Neural progenitor cell (in vitro differentiated cells): ENCODE data around the gene PITPNM3.

ENCODE experiments used
- CTCF ChIP-seq: fragments of 200-600 bp; sonication (generic); IDR thresholded peaks from 2 replicates; pipeline ENCODE4 v1.5.1; 2017; ENCODE audit warnings: antibody characterized with exemption, mild to moderate bottlenecking
- EZH2 ChIP-seq: fragments of 200-600 bp; sonication (generic); IDR thresholded peaks from 2 replicates; pipeline ENCODE4 v1.6.1; 2017; ENCODE audit warnings: antibody characterized with exemption, mild to moderate bottlenecking, moderate library complexity

DNA sequence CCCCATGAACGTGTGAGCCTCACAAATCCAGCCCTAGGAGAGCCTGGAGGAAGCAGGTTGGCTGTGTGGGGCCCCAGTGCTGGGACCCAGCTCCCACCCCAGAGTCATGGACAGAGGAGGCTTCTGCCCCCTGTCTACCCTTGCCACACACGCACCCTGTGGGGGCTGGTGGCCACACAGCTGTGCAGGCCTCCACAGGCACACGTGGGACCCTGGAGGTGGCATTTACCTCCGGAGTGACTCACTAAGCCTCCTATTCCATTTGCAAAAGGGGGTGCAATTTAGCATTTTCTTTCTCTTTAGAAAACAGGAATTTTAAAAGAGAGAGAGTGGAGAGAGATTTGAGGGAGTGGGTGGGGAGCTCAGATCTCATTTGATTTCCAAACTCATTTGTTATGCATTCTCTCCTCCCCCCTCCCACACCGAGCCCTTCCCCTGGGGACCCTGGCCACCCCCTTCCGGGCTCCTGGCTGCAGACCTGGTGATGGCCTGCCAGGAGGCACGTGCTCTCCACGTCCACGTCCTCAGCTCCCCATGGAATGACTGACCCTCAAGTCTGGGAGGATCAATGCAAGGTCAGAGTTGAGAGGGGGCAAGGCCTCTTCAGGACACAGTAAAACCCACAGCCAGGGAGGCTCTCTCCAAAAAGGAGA lies 6.8 kb downstream of the PITPNM3 start:
- TF ChIP-seq CTCF = no peak
- no peak for TF ChIP-seq EZH2
